AG04450 (cell line): ENCODE results near the gene TSPAN31. TPM values are rescaled to one million over a fixed set of nuclear protein-coding genes. Genes with fewer than 3 reads are reported as not detected.

ENCODE experiments used
- CTCF ChIA-PET: fragments of 300-600, 350-600 bp; formaldehyde crosslinking; extraction: SDS; loops from one replicate; lab custom pipeline; 2022; ENCODE audit warnings: antibody characterized with exemption, inconsistent platforms; lab: Charles Lee
- POLR2A ChIA-PET: fragments of 350-600 bp; formaldehyde crosslinking; extraction: SDS; loops from one replicate; lab custom pipeline; 2021; ENCODE audit warnings: antibody characterized with exemption, inconsistent platforms; lab: Yijun Ruan, JAX
- DNase-seq: peaks from one replicate; pipeline ENCODE4 v3.0.0-alpha.2; 2011; ENCODE audit warnings: low read depth, low spot score
- H3K27ac ChIP-seq: one replicate; pipeline ENCODE4 v1.5.1; 2012; ENCODE audit warnings: low read depth, low read length, control low read depth
- H3K27me3 ChIP-seq: one replicate; pipeline ENCODE4 v1.6.0; 2012; ENCODE audit warnings: low read length; ENCODE audit not compliant: control insufficient read depth, insufficient read depth
- H3K4me3 ChIP-seq: 2 replicates; pipeline ENCODE4 v1.5.1; 2011; ENCODE audit warnings: mild to moderate bottlenecking, low read depth, low read length, control low read depth
- H3K9me3 ChIP-seq: 2 replicates; pipeline ENCODE4 v1.5.1; 2012; ENCODE audit warnings: low read length; ENCODE audit not compliant: control insufficient read depth, insufficient read depth
- CTCF ChIP-seq: IDR thresholded peaks from 2 replicates; pipeline ENCODE4 v1.5.1; 2011; ENCODE audit warnings: low read depth, low read length, control low read depth, inconsistent platforms
- polyA plus RNA-seq: library from polyadenylated mRNA; depleted of rRNA; stranded (reverse); fragments of >200 nt; gene quantifications from 2 replicates; pipeline ENCODE4 v1.2.3, GENCODE V29; 2011

Gene TSPAN31
- polyA plus RNA-seq, 1 experiment: 45.9 TPM

GRCh38 chr12:57755194-57755453 is 10.3 kb downstream of the TSPAN31 start:
- Histone ChIP-seq H3K4me3 (peak overlapping the region; percentile 61), H3K27ac (no peak overlapping the region), H3K9me3 (no peaks in the 10 kb centered on the region; the same call in 1 of the 2 replicates), H3K27me3 (peaks cover 15% of the 10 kb centered on the region)
- ChIA-PET CTCF (no interaction called here), POLR2A (interaction anchor here (1.0 kb wide), 1 partner anchor 17 kb away, joined by 3 read pairs; the partner anchor contains the start of gene EEF1AKMT3)
- no peak for TF ChIP-seq CTCF
- DNase-seq: no peak

- ChIA-PET POLR2A (interaction anchor here (1.0 kb wide), 1 partner anchor 17 kb away, joined by 3 read pairs; the partner anchor contains the start of gene EEF1AKMT3), CTCF (interaction anchor here (0.5 to 2.3 kb wide), 19 partner anchors 8 to 1788 kb away, joined by 3 to 24 read pairs (median 6); partner anchors contain the start of genes CYP27B1, EEF1AKMT3, METTL1 and TSFM)
- Histone ChIP-seq H3K27ac (no peak overlapping the region), H3K4me3 (peak overlapping the region; percentile 61), H3K9me3 (no peaks in the 10 kb centered on the region; the same call in 1 of the 2 replicates), H3K27me3 (peaks cover 15% of the 10 kb centered on the region)
- TF ChIP-seq CTCF: no peak
- no peak for DNase-seq
These were observed 10.9 kb downstream of the TSPAN31 start for GRCh38 chr12:57755454-57756372.

- peak overlapping the region; percentile 17 for H3K4me3 ChIP-seq
- DNase-seq: no peak
- no peaks in the 10 kb centered on the region; the same call in 1 of the 2 replicates for H3K9me3 ChIP-seq
- peaks cover 18% of the 10 kb centered on the region for H3K27me3 ChIP-seq
- CTCF ChIA-PET: interaction anchor here (0.5 to 2.3 kb wide), 26 partner anchors 8 to 1789 kb away, joined by 3 to 24 read pairs (median 6); partner anchors contain the start of genes CYP27B1, EEF1AKMT3, METTL1 and TSFM
- H3K27ac ChIP-seq: no peak overlapping the region
- POLR2A ChIA-PET: interaction anchor here (0.6 kb wide), 1 partner anchor 10 kb away, joined by 3 read pairs; the partner anchor contains the start of gene CYP27B1
- peak; percentile 80 for TF ChIP-seq CTCF
These were observed 11.8 kb downstream of the TSPAN31 start for GRCh38 chr12:57756406-57757341.

GRCh38 chr12:57757771-57758170 is 12.9 kb downstream of the TSPAN31 start:
- H3K4me3 ChIP-seq: no peak overlapping the region
- POLR2A ChIA-PET: no interaction called here
- CTCF ChIA-PET: interaction anchor here (1.4 to 2.3 kb wide), 2 partner anchors 8 to 9 kb away, joined by 3 to 24 read pairs; partner anchors contain the start of gene CYP27B1

More at GRCh38 chr12:57757771-57758170, 12.9 kb downstream of the TSPAN31 start:
- Histone ChIP-seq H3K9me3 (no peaks in the 10 kb centered on the region; the same call in 1 of the 2 replicates), H3K27me3 (peaks cover 18% of the 10 kb centered on the region), H3K27ac (no peak overlapping the region)
- no peak for DNase-seq
- TF ChIP-seq CTCF: no peak
